Gastrocnemius medialis (tissue), 4 donors: ENCODE data around the gene RIMBP2.

ENCODE experiments used
- CTCF ChIP-seq, 5 experiments: fragments of 450-650 bp in 3 of 5; fragments of 200-600 bp in 2 of 5; sonication (generic) in 2 of 5; IDR thresholded peaks in 4 of 5; conservative IDR thresholded peaks in 1 of 5; 1 replicate in 4 of 5; 2 replicates in 1 of 5; pipeline ENCODE4 v1.5.1; 2016 to 2019; ENCODE audit warnings: antibody characterized with exemption in 5 of 5, mild to moderate bottlenecking in 3 of 5, moderate library complexity in 3 of 5
- POLR2A ChIP-seq, 2 donors: fragments of 450-650 bp; IDR thresholded peaks; one replicate each; pipeline ENCODE4 v1.6.1; 2017; ENCODE audit warnings: antibody characterized with exemption in 2 of 2, mild to moderate bottlenecking in 2 of 2, moderate library complexity in 2 of 2

DNA sequence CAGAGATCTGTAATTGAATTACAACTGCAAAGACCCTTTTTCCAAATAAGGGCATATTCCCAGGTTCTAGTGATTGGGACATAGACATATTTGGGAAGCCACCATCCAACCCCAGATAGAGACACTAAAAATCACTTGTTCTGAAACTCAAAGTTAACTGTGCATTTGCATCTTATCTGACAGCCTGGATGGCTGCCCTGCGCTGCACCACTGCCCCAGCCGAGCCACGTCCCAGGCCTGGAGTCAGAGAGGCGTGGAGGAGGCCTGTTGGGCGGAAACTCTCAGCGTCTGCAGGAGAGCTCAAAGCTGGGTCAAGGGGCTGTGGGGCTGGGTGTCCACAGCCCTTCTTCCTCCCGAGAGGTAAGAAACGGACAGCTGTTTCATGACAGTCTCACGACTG is 124.4 kb downstream of the RIMBP2 start:
- TF ChIP-seq CTCF (IDR thresholded peaks at IDR 0.05 in 4 of 5, conservative IDR thresholded peaks at IDR 0.05 in 1 of 5) (no peak), POLR2A (IDR thresholded peaks at IDR 0.05) (no peak)
